Suprapubic skin (tissue), 4 donors: Measurements from ENCODE around the gene CDK18. TPM values are rescaled to one million over a fixed set of nuclear protein-coding genes. Genes with fewer than 3 reads are reported as not detected.

Source experiments
- DNase-seq, 2 donors: peaks; one replicate each; pipeline ENCODE4 v3.0.0-alpha.2; 2019; ENCODE audit warnings: low spot score in 2 of 2
- H3K27ac ChIP-seq: fragments of 200-600 bp; sonication (generic); one replicate; pipeline ENCODE4 v1.5.1; 2019
- H3K27me3 ChIP-seq: fragments of 200-600 bp; sonication (generic); one replicate; pipeline ENCODE4 v1.5.1; 2019
- H3K36me3 ChIP-seq: fragments of 200-600 bp; sonication (generic); one replicate; pipeline ENCODE4 v1.5.1; 2019
- H3K4me1 ChIP-seq: fragments of 200-600 bp; sonication (generic); one replicate; pipeline ENCODE4 v1.5.1; 2019
- H3K4me3 ChIP-seq: fragments of 200-600 bp; sonication (generic); one replicate; pipeline ENCODE4 v1.5.1; 2019; ENCODE audit warnings: mild to moderate bottlenecking
- H3K9me3 ChIP-seq: fragments of 200-600 bp; sonication (generic); one replicate; pipeline ENCODE4 v1.5.1; 2019
- EP300 ChIP-seq: sonication (generic); formaldehyde crosslinking; IDR thresholded peaks from one replicate; pipeline ENCODE4 v1.6.1; 2017; ENCODE audit warnings: antibody characterized with exemption
- POLR2A ChIP-seq, 2 donors: fragments of 450-650 bp; IDR thresholded peaks; one replicate each; pipeline ENCODE4 v1.6.1; 2017; ENCODE audit warnings: antibody characterized with exemption in 2 of 2, mild to moderate bottlenecking in 2 of 2, moderate library complexity in 2 of 2
- POLR2AphosphoS5 ChIP-seq, 3 donors: sonication (generic); formaldehyde crosslinking; IDR thresholded peaks; one replicate each; pipeline ENCODE4 v1.6.1; 2017; ENCODE audit warnings: antibody characterized with exemption in 3 of 3
- WGBS: methylation state at CpG from one replicate; pipeline ENCODE4 v1.1.5; 2018; 5-methylcytosine and 5-hydroxymethylcytosine counted together
- total RNA-seq, 4 donors: library from RNA; depleted of rRNA; stranded (reverse); fragments of >200 nt; gene quantifications; one replicate each; pipeline ENCODE4 v1.1.0, GENCODE V29; 2016
- TF ChIP-seq, protein P1 (sequence below), 2 donors: fragments of 200-600 bp in 1 of 2; fragments of 450-650 bp in 1 of 2; sonication (generic) in 1 of 2; IDR thresholded peaks; one replicate each; pipeline ENCODE4 v1.5.1; 2016 to 2019; ENCODE audit warnings: antibody characterized with exemption in 2 of 2, mild to moderate bottlenecking in 1 of 2, moderate library complexity in 1 of 2

CDK18 gene
- total RNA-seq, 4 donors from 2014 or later = 2.7 to 9.7 (median 4.7) TPM

DNA sequence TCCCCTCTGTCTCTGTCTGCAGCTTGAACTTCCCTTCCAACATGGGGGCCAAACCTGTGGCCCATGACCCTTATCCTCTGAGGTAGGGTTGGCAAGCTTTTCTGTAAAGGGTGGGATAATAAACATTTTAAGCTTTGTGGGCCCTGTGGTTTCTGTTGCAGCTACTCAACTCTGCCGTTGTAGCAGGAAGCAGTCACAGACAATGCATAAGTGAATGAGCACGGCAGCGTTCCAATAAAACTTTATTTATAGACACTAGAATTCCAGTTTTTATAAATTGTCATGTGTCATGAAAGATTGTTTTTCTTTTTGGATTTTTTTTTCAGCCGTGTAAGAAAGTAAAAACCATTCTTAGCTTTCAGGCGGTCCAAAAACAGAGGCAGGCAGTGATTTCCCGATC, 18.2 kb upstream of the CDK18 start:
- Histone ChIP-seq H3K27ac (no peak overlapping the region), H3K4me1 (peaks cover 3% of the 10 kb centered on the region), H3K36me3 (no peaks in the 10 kb centered on the region), H3K9me3 (no peaks in the 10 kb centered on the region), H3K4me3 (no peak overlapping the region), H3K27me3 (peaks cover 64% of the 10 kb centered on the region)
- 93% methylated on average over 6 of the region's 6 CpGs for WGBS
- no peak for DNase-seq
- TF ChIP-seq POLR2AphosphoS5 (IDR thresholded peaks at IDR 0.05) (no peak), EP300 (no peak), POLR2A (IDR thresholded peaks at IDR 0.05) (no peak)
- TF ChIP-seq, protein P1, sequence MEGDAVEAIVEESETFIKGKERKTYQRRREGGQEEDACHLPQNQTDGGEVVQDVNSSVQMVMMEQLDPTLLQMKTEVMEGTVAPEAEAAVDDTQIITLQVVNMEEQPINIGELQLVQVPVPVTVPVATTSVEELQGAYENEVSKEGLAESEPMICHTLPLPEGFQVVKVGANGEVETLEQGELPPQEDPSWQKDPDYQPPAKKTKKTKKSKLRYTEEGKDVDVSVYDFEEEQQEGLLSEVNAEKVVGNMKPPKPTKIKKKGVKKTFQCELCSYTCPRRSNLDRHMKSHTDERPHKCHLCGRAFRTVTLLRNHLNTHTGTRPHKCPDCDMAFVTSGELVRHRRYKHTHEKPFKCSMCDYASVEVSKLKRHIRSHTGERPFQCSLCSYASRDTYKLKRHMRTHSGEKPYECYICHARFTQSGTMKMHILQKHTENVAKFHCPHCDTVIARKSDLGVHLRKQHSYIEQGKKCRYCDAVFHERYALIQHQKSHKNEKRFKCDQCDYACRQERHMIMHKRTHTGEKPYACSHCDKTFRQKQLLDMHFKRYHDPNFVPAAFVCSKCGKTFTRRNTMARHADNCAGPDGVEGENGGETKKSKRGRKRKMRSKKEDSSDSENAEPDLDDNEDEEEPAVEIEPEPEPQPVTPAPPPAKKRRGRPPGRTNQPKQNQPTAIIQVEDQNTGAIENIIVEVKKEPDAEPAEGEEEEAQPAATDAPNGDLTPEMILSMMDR (IDR thresholded peaks at IDR 0.05) = no peak

DNA sequence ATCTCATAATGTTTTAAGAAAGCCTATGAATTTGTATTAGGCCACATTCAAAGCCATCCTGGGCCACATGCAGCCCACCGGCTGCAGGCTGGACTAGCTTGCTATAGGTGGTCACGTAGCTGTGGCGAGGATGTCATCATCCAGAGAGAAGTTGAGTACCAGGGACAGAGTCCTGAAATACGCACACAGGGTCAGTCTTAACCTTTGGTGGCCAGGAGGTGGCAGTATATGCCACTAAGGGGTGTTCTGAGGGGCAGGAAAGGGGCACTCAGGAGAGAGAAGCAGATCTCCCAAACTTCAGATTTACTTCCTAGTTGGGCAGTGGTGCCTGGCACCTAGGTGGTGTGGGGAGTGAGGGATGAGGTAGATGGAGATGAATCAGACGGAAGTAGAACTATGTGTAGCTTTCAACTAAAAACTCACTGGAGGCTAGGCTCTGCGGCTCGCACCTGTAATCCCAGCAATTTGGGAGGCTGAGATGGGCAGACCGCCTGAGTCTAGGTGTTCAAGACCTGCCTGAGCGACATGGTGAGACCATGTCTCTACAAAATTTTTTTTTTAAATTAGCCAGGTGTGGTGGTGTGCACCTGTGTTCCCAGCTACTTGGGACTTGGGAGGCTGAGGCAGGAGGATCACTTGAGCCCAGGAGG, 16.3 kb upstream of the CDK18 start:
- DNase-seq = no peak
- no peak overlapping the region for H3K27ac ChIP-seq
- H3K4me3 ChIP-seq = no peak overlapping the region
- H3K36me3 ChIP-seq = no peaks in the 10 kb centered on the region
- no peaks in the 10 kb centered on the region for H3K9me3 ChIP-seq
- H3K27me3 ChIP-seq = peaks cover 52% of the 10 kb centered on the region
- 51% methylated on average over 9 of the region's 9 CpGs for WGBS
- peaks cover 18% of the 10 kb centered on the region for H3K4me1 ChIP-seq
- TF ChIP-seq POLR2AphosphoS5 (IDR thresholded peaks at IDR 0.05) = no peak
- TF ChIP-seq, protein P1 (IDR thresholded peaks at IDR 0.05) = peak; percentile 24 to 70
- TF ChIP-seq EP300 = no peak
- TF ChIP-seq POLR2A (IDR thresholded peaks at IDR 0.05) = no peak

DNA sequence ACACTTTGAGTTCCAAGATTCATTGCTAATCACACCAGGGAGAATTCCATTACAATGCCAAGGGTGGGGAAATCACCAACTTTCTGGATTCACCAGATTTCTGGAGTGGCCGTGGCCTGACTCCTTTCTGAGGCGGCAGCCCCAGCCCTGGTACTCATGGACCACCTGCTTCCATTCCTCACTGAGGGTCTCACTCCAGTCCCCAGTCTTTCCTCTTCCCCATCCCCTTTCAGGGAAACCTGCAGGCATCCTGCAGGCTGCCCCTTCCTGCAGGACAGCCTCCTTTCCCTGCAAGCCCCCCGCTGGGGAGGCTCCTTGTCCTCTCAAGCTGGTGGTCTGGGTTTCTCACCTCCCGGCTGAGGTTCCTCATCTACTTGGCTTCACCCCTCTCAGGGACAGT, 12.7 kb upstream of the CDK18 start:
- Histone ChIP-seq H3K4me1 (peaks cover 27% of the 10 kb centered on the region), H3K27me3 (peaks cover 31% of the 10 kb centered on the region), H3K4me3 (no peak overlapping the region), H3K9me3 (no peaks in the 10 kb centered on the region), H3K27ac (no peak overlapping the region), H3K36me3 (no peaks in the 10 kb centered on the region)
- 26% methylated on average over 3 of the region's 4 CpGs for WGBS
- TF ChIP-seq, protein P1 (IDR thresholded peaks at IDR 0.05) = no peak
- TF ChIP-seq POLR2A (IDR thresholded peaks at IDR 0.05) = no peak
- no peak for TF ChIP-seq POLR2AphosphoS5 (IDR thresholded peaks at IDR 0.05)
- TF ChIP-seq EP300 = no peak
- DNase-seq = no peak

DNA sequence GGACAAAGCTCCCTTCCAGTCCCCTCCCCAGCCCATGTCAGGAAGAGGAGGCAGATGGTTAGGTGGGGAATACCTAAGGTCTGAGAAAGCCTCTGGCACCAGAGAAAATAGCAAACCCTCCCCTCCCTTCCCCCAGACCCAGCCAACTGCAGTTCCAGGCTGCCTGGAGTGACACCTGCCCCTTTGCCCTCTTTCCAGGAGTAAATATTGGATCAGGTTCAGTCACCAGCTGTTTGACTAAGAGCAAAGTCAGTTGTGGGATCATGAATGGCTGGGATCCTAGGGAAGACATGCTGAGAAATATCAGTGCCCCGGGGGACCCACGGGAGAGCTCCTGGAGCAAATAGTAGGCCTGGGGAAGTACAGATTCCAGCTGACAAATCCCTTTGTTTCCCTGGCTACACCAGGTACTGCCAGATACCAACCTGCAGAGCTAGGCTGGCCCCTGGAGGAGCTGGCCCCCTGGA, 12.2 kb upstream of the CDK18 start:
- H3K4me3 ChIP-seq = no peak overlapping the region
- peaks cover 27% of the 10 kb centered on the region for H3K4me1 ChIP-seq
- no peak for TF ChIP-seq POLR2AphosphoS5 (IDR thresholded peaks at IDR 0.05)
- TF ChIP-seq, protein P1 (IDR thresholded peaks at IDR 0.05) = no peak
- no peak for TF ChIP-seq EP300
- no peak for TF ChIP-seq POLR2A (IDR thresholded peaks at IDR 0.05)
- H3K9me3 ChIP-seq = no peaks in the 10 kb centered on the region
- no peaks in the 10 kb centered on the region for H3K36me3 ChIP-seq
- peaks cover 26% of the 10 kb centered on the region for H3K27me3 ChIP-seq
- DNase-seq = no peak
- H3K27ac ChIP-seq = no peak overlapping the region
- WGBS = 75% methylated on average over 2 of the region's 2 CpGs

DNA sequence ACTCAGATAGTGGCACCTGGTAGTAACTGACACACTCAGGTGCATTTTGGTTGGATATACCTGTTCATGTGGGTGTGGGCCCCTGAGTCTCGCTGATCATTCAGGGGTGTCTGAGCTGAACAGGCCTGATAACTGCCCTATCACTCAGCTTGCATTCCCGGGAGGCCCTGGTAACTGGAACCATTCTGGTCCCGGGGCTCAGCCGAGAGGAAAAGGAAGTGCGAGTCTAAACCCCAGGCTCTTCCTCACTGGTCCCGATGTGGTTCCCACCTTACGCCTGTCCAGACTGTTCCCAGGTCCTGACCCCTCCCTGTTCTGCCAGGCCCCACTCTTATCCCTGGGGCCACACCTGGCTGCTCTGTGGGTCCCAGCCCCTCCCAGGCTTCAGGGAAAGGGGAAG, 11.7 kb upstream of the CDK18 start:
- TF ChIP-seq, protein P1 (IDR thresholded peaks at IDR 0.05) = no peak
- TF ChIP-seq POLR2AphosphoS5 (IDR thresholded peaks at IDR 0.05) (no peak), EP300 (no peak), POLR2A (IDR thresholded peaks at IDR 0.05) (no peak)
- peaks cover 27% of the 10 kb centered on the region for H3K4me1 ChIP-seq
- no peaks in the 10 kb centered on the region for H3K36me3 ChIP-seq
- peak overlapping the region; percentile 7 for H3K27ac ChIP-seq
- DNase-seq = no peak
- WGBS = no CpG with 5 or more reads among the region's 7 CpGs
- H3K27me3 ChIP-seq = peaks cover 21% of the 10 kb centered on the region
- H3K9me3 ChIP-seq = no peaks in the 10 kb centered on the region
- no peak overlapping the region for H3K4me3 ChIP-seq
